Endodermal cell (in vitro differentiated cells): ENCODE results near the gene DENND1A. TPM values are rescaled to one million over a fixed set of nuclear protein-coding genes. Genes with fewer than 3 reads are reported as not detected.
"Not testable (repeated sequence)": the region's sequence is repeated elsewhere in the genome, so short reads cannot be mapped to it uniquely, and the experiment has no call there.

Experiments
- DNase-seq: peaks from one replicate; pipeline ENCODE4 v3.0.0-alpha.2; 2017
- H3K27ac ChIP-seq: 2 replicates; pipeline ENCODE4 v1.5.1; 2013; ENCODE audit warnings: mild to moderate bottlenecking, low read depth, low read length, moderate library complexity
- H3K27me3 ChIP-seq: 2 replicates; pipeline ENCODE4 v1.6.1; 2013; ENCODE audit warnings: mild to moderate bottlenecking, low read length, moderate library complexity; ENCODE audit not compliant: insufficient read depth, control insufficient read depth, poor library complexity, severe bottlenecking
- H3K36me3 ChIP-seq: 2 replicates; pipeline ENCODE4 v1.7.0; 2013; ENCODE audit warnings: mild to moderate bottlenecking, low read length, moderate library complexity; ENCODE audit not compliant: control insufficient read depth, insufficient read depth
- H3K4me1 ChIP-seq: one replicate; pipeline ENCODE4 v1.7.0; 2013; ENCODE audit warnings: low read length; ENCODE audit not compliant: control insufficient read depth, insufficient read depth
- H3K4me3 ChIP-seq: 2 replicates; pipeline ENCODE4 v1.5.1; 2013; ENCODE audit warnings: mild to moderate bottlenecking, low read length, moderate library complexity
- H3K9ac ChIP-seq: 2 replicates; pipeline ENCODE4 v1.6.1; 2013; ENCODE audit warnings: mild to moderate bottlenecking, low read length, moderate library complexity; ENCODE audit not compliant: poor library complexity, severe bottlenecking; ENCODE audit errors: extremely low read depth
- H3K9me3 ChIP-seq: 2 replicates; pipeline ENCODE4 v1.6.1; 2013; ENCODE audit warnings: mild to moderate bottlenecking, low read length, moderate library complexity; ENCODE audit not compliant: control insufficient read depth
- H3K27ac Mint-ChIP-seq: 2 replicates; pipeline ENCODE4 v1.8.0; 2020; ENCODE audit warnings: mixed read lengths
- H3K27me3 Mint-ChIP-seq: 2 replicates; pipeline ENCODE4 v1.8.0; 2021; ENCODE audit warnings: mild to moderate bottlenecking, mixed read lengths; ENCODE audit not compliant: insufficient read depth
- H3K36me3 Mint-ChIP-seq: 2 replicates; pipeline ENCODE4 v1.8.0; 2020; ENCODE audit warnings: low read depth, mixed read lengths
- H3K4me1 Mint-ChIP-seq: 2 replicates; pipeline ENCODE4 v1.8.0; 2020; ENCODE audit warnings: mixed read lengths
- H3K4me3 Mint-ChIP-seq: 2 replicates; pipeline ENCODE4 v1.8.0; 2020; ENCODE audit warnings: mild to moderate bottlenecking, moderate library complexity, mixed read lengths
- H3K9me3 Mint-ChIP-seq: 2 replicates; pipeline ENCODE4 v1.8.0; 2020; ENCODE audit warnings: mild to moderate bottlenecking, mixed read lengths
- CTCF ChIP-seq: fragments of 200-600 bp; sonication (generic); conservative IDR thresholded peaks from 2 replicates; pipeline ENCODE4 v1.5.0; 2021; ENCODE audit warnings: antibody characterized with exemption, mild to moderate bottlenecking
- WGBS, 2 experiments: methylation state at CpG; one replicate each; pipeline versions ENCODE4 v1.1.5 to v1.1.7; 2013; ENCODE audit warnings: missing lambda C conversion rate in 2 of 2, mixed read lengths in 1 of 2; ENCODE audit not compliant: insufficient coverage in 1 of 2, insufficient read length in 1 of 2; 5-methylcytosine and 5-hydroxymethylcytosine counted together
- total RNA-seq, 2 donors: library from RNA; stranded (reverse); fragmentation: NEBNext Ultra II Directional in 1 of 2; extraction: Animal tissue kit (Norgen Biotek cat#: 25700) in 1 of 2; gene quantifications; 2 replicates in 1 of 2; 3 replicates in 1 of 2; pipeline ENCODE4 v1.2.1, GENCODE V29; 2021

The DENND1A gene
- total RNA-seq, 2 donors from 2014 or later = 29.5 to 38.4 TPM

GRCh38 chr9:123637606-123637944 is 292.4 kb downstream of the DENND1A start:
- Histone ChIP-seq H3K36me3 (no peaks in the 10 kb centered on the region), H3K27ac (no peak overlapping the region), H3K27me3 (no peaks in the 10 kb centered on the region), H3K4me3 (no peak overlapping the region), H3K9ac (no peak overlapping the region), H3K4me1 (peaks cover 8% of the 10 kb centered on the region), H3K9me3 (no peaks in the 10 kb centered on the region)
- Mint-ChIP-seq H3K4me1 (peaks cover 40% of the 10 kb centered on the region), H3K27ac (no peak overlapping the region), H3K27me3 (no peaks in the 10 kb centered on the region), H3K9me3 (no peaks in the 10 kb centered on the region), H3K4me3 (no peak overlapping the region), H3K36me3 (no peaks in the 10 kb centered on the region)
- TF ChIP-seq CTCF = no peak
- DNase-seq = no peak
- 86 to 100% methylated on average over 1 to 2 of the region's 3 CpGs for WGBS, 2 experiments

- H3K27me3 Mint-ChIP-seq, H3K9ac ChIP-seq, H3K4me3 ChIP-seq, H3K27me3 ChIP-seq, H3K27ac ChIP-seq, H3K36me3 Mint-ChIP-seq, H3K4me3 Mint-ChIP-seq, DNase-seq, H3K9me3 ChIP-seq, H3K36me3 ChIP-seq, H3K27ac Mint-ChIP-seq, H3K9me3 Mint-ChIP-seq, H3K4me1 ChIP-seq: not testable (repeated sequence)
- 92 to 94% methylated on average over 6 to 10 of the region's 10 CpGs for WGBS, 2 experiments
- H3K4me1 Mint-ChIP-seq = peaks cover 33% of the 10 kb centered on the region
Observed at GRCh38 chr9:123636805-123637204, 293.1 kb downstream of the DENND1A start.

- Histone ChIP-seq H3K9me3 (no peaks in the 10 kb centered on the region), H3K9ac (no peak overlapping the region), H3K4me3 (no peak overlapping the region), H3K27ac (no peak overlapping the region), H3K36me3 (no peaks in the 10 kb centered on the region), H3K4me1 (peaks cover 8% of the 10 kb centered on the region), H3K27me3 (no peaks in the 10 kb centered on the region)
- DNase-seq = no peak
- H3K27ac Mint-ChIP-seq = no peak overlapping the region
- no peaks in the 10 kb centered on the region for H3K9me3 Mint-ChIP-seq
- no peak overlapping the region for H3K4me3 Mint-ChIP-seq
- peaks cover 13% of the 10 kb centered on the region for H3K36me3 Mint-ChIP-seq
- whole genome bisulfite sequencing, 2 experiments = 93% methylated on average over 3 of the region's 3 CpGs; no CpG with 5 or more reads in 1 of the 2 experiments
- peaks cover 32% of the 10 kb centered on the region for H3K4me1 Mint-ChIP-seq
- no peaks in the 10 kb centered on the region for H3K27me3 Mint-ChIP-seq
- no peak for TF ChIP-seq CTCF
Observed at GRCh38 chr9:123631862-123632261, 298.1 kb downstream of the DENND1A start.

GRCh38 chr9:123630233-123630632 is 299.7 kb downstream of the DENND1A start:
- no peak overlapping the region for H3K4me3 Mint-ChIP-seq
- H3K36me3 Mint-ChIP-seq = peaks cover 13% of the 10 kb centered on the region
- H3K27ac Mint-ChIP-seq = no peak overlapping the region
- no peak overlapping the region for H3K27ac ChIP-seq
- peaks cover 10% of the 10 kb centered on the region for H3K4me1 ChIP-seq
- H3K36me3 ChIP-seq = no peaks in the 10 kb centered on the region
- no peaks in the 10 kb centered on the region for H3K9me3 ChIP-seq
- H3K4me3 ChIP-seq = no peak overlapping the region
- H3K9ac ChIP-seq = no peak overlapping the region
- no peaks in the 10 kb centered on the region for H3K27me3 ChIP-seq
- WGBS, 2 experiments = 96 to 100% methylated on average over 3 to 9 of the region's 9 CpGs
- H3K4me1 Mint-ChIP-seq = peaks cover 36% of the 10 kb centered on the region
- H3K27me3 Mint-ChIP-seq = no peaks in the 10 kb centered on the region
- H3K9me3 Mint-ChIP-seq = no peaks in the 10 kb centered on the region
- no peak for DNase-seq
- no peak for TF ChIP-seq CTCF
